Ishikawa (cell line): Measurements from ENCODE around the gene MALRD1.

Experiments used
- CEBPB ChIP-seq: IDR thresholded peaks from 2 replicates; pipeline ENCODE4 v1.6.1; 2012
- EP300 ChIP-seq: IDR thresholded peaks from 2 replicates; pipeline ENCODE4 v1.6.1; 2012; ENCODE audit warnings: borderline replicate concordance
- RAD21 ChIP-seq: IDR thresholded peaks from 2 replicates; pipeline ENCODE4 v1.6.1; 2012; ENCODE audit warnings: low read depth
- REST ChIP-seq: IDR thresholded peaks from 2 replicates; pipeline ENCODE4 v1.6.1; 2012; ENCODE audit warnings: low read depth, mild to moderate bottlenecking
- TAF1 ChIP-seq: IDR thresholded peaks from 2 replicates; pipeline ENCODE4 v1.6.1; 2012; ENCODE audit warnings: low read depth, mild to moderate bottlenecking
- TEAD4 ChIP-seq: IDR thresholded peaks from 2 replicates; pipeline ENCODE4 v1.6.1; 2012
- USF1 ChIP-seq: IDR thresholded peaks from 2 replicates; pipeline ENCODE4 v1.6.1; 2012

GRCh38 chr10:19638896-19639233, 590.3 kb downstream of the MALRD1 start:
- TF ChIP-seq EP300 (no peak), RAD21 (no peak), USF1 (no peak), REST (no peak), TEAD4 (no peak), CEBPB (no peak), TAF1 (no peak)
